GM12872 (cell line): ENCODE results near the gene DBN1.

Source experiments
- CTCF ChIP-seq: IDR thresholded peaks from 3 replicates; pipeline ENCODE4 v1.5.1; 2011; ENCODE audit warnings: low read depth, mild to moderate bottlenecking, low read length, moderate library complexity; ENCODE audit not compliant: insufficient read depth

The DBN1 gene

GRCh38 chr5:177472460-177473442 is 683 bp downstream of the DBN1 start:
- TF ChIP-seq CTCF: no peak

- TF ChIP-seq CTCF: no peak
Observed at GRCh38 chr5:177471610-177472356, 1.7 kb downstream of the DBN1 start.

- no peak for TF ChIP-seq CTCF
Observed at GRCh38 chr5:177470759-177471536, 2.5 kb downstream of the DBN1 start.

- TF ChIP-seq CTCF: no peak
Observed at GRCh38 chr5:177469750-177470525, 3.5 kb downstream of the DBN1 start.

- no peak for TF ChIP-seq CTCF
Observed at GRCh38 chr5:177468685-177469628, 4.5 kb downstream of the DBN1 start.

GRCh38 chr5:177468329-177468684 is 5.1 kb downstream of the DBN1 start:
- TF ChIP-seq CTCF: no peak
